H9 (cell line): ENCODE data around the gene CYFIP1. TPM values are rescaled to one million over a fixed set of nuclear protein-coding genes. Genes with fewer than 3 reads are reported as not detected.

ENCODE experiments used
- DNase-seq: peaks from one replicate; pipeline ENCODE4 v3.0.0-alpha.2; 2017
- H2AFZ ChIP-seq: one replicate; pipeline ENCODE4 v1.6.1; 2013; ENCODE audit warnings: mild to moderate bottlenecking, low read length, control low read depth, moderate library complexity
- H2AK5ac ChIP-seq: 2 replicates; pipeline ENCODE4 v1.6.1; 2013; ENCODE audit warnings: low read length, control low read depth, mixed read lengths; ENCODE audit not compliant: insufficient read length
- H2BK120ac ChIP-seq: one replicate; pipeline ENCODE4 v1.6.1; 2013; ENCODE audit warnings: low read depth, mild to moderate bottlenecking, low read length, control low read depth, inconsistent platforms; ENCODE audit not compliant: poor library complexity, severe bottlenecking
- H2BK12ac ChIP-seq: 2 replicates; pipeline ENCODE4 v1.6.1; 2013; ENCODE audit warnings: low read length, control low read depth, mixed read lengths, low read depth; ENCODE audit not compliant: insufficient read length
- H2BK15ac ChIP-seq: 2 replicates; pipeline ENCODE4 v1.6.1; 2013; ENCODE audit warnings: low read depth, low read length, control low read depth
- H2BK20ac ChIP-seq: one replicate; pipeline ENCODE4 v1.6.1; 2013; ENCODE audit warnings: low read depth, mild to moderate bottlenecking, low read length, control low read depth, inconsistent platforms; ENCODE audit not compliant: poor library complexity, severe bottlenecking
- H2BK5ac ChIP-seq: 2 replicates; pipeline ENCODE4 v1.6.1; 2013; ENCODE audit warnings: low read length, control low read depth, mixed read lengths; ENCODE audit not compliant: insufficient read length
- H3K14ac ChIP-seq: 2 replicates; pipeline ENCODE4 v1.6.1; 2013; ENCODE audit warnings: low read length, control low read depth; ENCODE audit not compliant: insufficient read depth
- H3K18ac ChIP-seq: 2 replicates; pipeline ENCODE4 v1.6.1; 2013; ENCODE audit warnings: low read depth, mild to moderate bottlenecking, mixed read lengths, low read length, control low read depth; ENCODE audit not compliant: insufficient read length
- H3K23ac ChIP-seq: 2 replicates; pipeline ENCODE4 v1.6.1; 2013; ENCODE audit warnings: low read length, control low read depth, mixed read lengths, low read depth; ENCODE audit not compliant: insufficient read length
- H3K23me2 ChIP-seq: 2 replicates; pipeline ENCODE4 v1.6.1; 2013; ENCODE audit warnings: low read depth, mild to moderate bottlenecking, mixed read lengths, low read length, control low read depth; ENCODE audit not compliant: insufficient read length, poor library complexity, severe bottlenecking
- H3K27ac ChIP-seq: 2 replicates; pipeline ENCODE4 v1.5.1; 2013; ENCODE audit warnings: low read length, control low read depth, mixed read lengths, low read depth; ENCODE audit not compliant: insufficient read length
- H3K27me3 ChIP-seq: 2 replicates; pipeline ENCODE4 v1.6.1; 2013; ENCODE audit warnings: low read length, control low read depth, inconsistent platforms; ENCODE audit not compliant: insufficient read depth
- H3K4ac ChIP-seq: 2 replicates; pipeline ENCODE4 v1.6.1; 2013; ENCODE audit warnings: low read depth, mild to moderate bottlenecking, control low read depth, inconsistent platforms, low read length, moderate library complexity
- H3K4me1 ChIP-seq: 2 replicates; pipeline ENCODE4 v1.6.1; 2013; ENCODE audit warnings: low read length, control low read depth, inconsistent platforms; ENCODE audit not compliant: insufficient read depth
- H3K4me2 ChIP-seq: 2 replicates; pipeline ENCODE4 v1.6.1; 2013; ENCODE audit warnings: low read length, control low read depth, mixed read lengths; ENCODE audit not compliant: insufficient read length, insufficient read depth
- H3K56ac ChIP-seq: 2 replicates; pipeline ENCODE4 v1.6.1; 2013; ENCODE audit warnings: low read depth, mild to moderate bottlenecking, mixed read lengths, low read length, control low read depth; ENCODE audit not compliant: insufficient read length
- H3K79me1 ChIP-seq: 2 replicates; pipeline ENCODE4 v1.6.1; 2013; ENCODE audit warnings: low read depth, mild to moderate bottlenecking, moderate library complexity, low read length, control low read depth, inconsistent platforms; ENCODE audit not compliant: insufficient read depth, poor library complexity, severe bottlenecking
- H3K79me2 ChIP-seq: 2 replicates; pipeline ENCODE4 v1.6.1; 2013; ENCODE audit warnings: low read length, control low read depth, inconsistent platforms; ENCODE audit not compliant: insufficient read depth
- H3K9ac ChIP-seq: 2 replicates; pipeline ENCODE4 v1.6.1; 2013; ENCODE audit warnings: low read length, control low read depth, mixed read lengths; ENCODE audit not compliant: insufficient read length; ENCODE audit errors: extremely low read depth
- H3K9me3 ChIP-seq: one replicate; pipeline ENCODE4 v1.6.1; 2013; ENCODE audit warnings: low read depth, low read length, inconsistent platforms; ENCODE audit not compliant: control insufficient read depth
- H3T11ph ChIP-seq: one replicate; pipeline ENCODE4 v1.6.1; 2013; ENCODE audit warnings: mild to moderate bottlenecking, low read length, control low read depth, inconsistent platforms
- H4K20me1 ChIP-seq: one replicate; pipeline ENCODE4 v1.6.1; 2013; ENCODE audit not compliant: control insufficient read depth, insufficient read length, insufficient read depth
- H4K5ac ChIP-seq: 2 replicates; pipeline ENCODE4 v1.6.1; 2013; ENCODE audit warnings: low read depth, mild to moderate bottlenecking, mixed read lengths, low read length, control low read depth; ENCODE audit not compliant: insufficient read length
- H4K8ac ChIP-seq: replicated peaks from 2 replicates; pipeline ENCODE4 v1.6.1; 2013; ENCODE audit warnings: low read length, control low read depth, mixed read lengths, low read depth; ENCODE audit not compliant: insufficient read length
- H4K91ac ChIP-seq: 2 replicates; pipeline ENCODE4 v1.6.1; 2013; ENCODE audit warnings: low read depth, mild to moderate bottlenecking, moderate library complexity, mixed read lengths, low read length, control low read depth; ENCODE audit not compliant: insufficient read length
- H3K27ac Mint-ChIP-seq, 3 experiments: 2 replicates in 2 of 3; 3 replicates in 1 of 3; pipeline ENCODE4 v1.8.0; 2020 to 2021; ENCODE audit warnings: mixed read lengths in 3 of 3, mild to moderate bottlenecking in 1 of 3, moderate library complexity in 1 of 3
- H3K27me3 Mint-ChIP-seq: 2 replicates; pipeline ENCODE4 v1.8.0; 2021; ENCODE audit warnings: low read depth, mild to moderate bottlenecking, moderate library complexity, mixed read lengths
- H3K36me3 Mint-ChIP-seq, 3 experiments: 2 replicates in 2 of 3; 3 replicates in 1 of 3; pipeline ENCODE4 v1.8.0; 2020 to 2021; ENCODE audit warnings: low read depth in 3 of 3, mixed read lengths in 3 of 3; ENCODE audit not compliant: insufficient read depth in 1 of 3
- H3K4me1 Mint-ChIP-seq, 2 experiments: 2 replicates each; pipeline ENCODE4 v1.8.0; 2020; ENCODE audit warnings: mixed read lengths in 2 of 2
- H3K4me3 Mint-ChIP-seq, 2 experiments: 2 replicates in 1 of 2; 3 replicates in 1 of 2; pipeline ENCODE4 v1.8.0; 2020 to 2021; ENCODE audit warnings: mild to moderate bottlenecking in 2 of 2, mixed read lengths in 2 of 2, moderate library complexity in 1 of 2
- H3K9me3 Mint-ChIP-seq, 2 experiments: 2 replicates in 1 of 2; 3 replicates in 1 of 2; pipeline ENCODE4 v1.8.0; 2020; ENCODE audit warnings: mild to moderate bottlenecking in 2 of 2, mixed read lengths in 2 of 2, moderate library complexity in 1 of 2
- CTCF ChIP-seq: fragments of 200-600 bp; sonication (generic); conservative IDR thresholded peaks from 3 replicates; pipeline ENCODE4 v1.8.0; 2021; ENCODE audit warnings: antibody characterized with exemption, mild to moderate bottlenecking
- WGBS: extraction: QIAGEN DNeasy Blood & Tissue Kit; methylation state at CpG from one replicate; pipeline ENCODE4 v1.1.7; 2013; ENCODE audit warnings: missing lambda C conversion rate, low lambda C conversion rate, mixed read lengths; ENCODE audit not compliant: insufficient read length; ENCODE audit errors: extremely low coverage; 5-methylcytosine and 5-hydroxymethylcytosine counted together
- total RNA-seq: library from RNA; stranded (reverse); gene quantifications from 2 replicates; pipeline ENCODE4 v1.2.1, GENCODE V29; 2021

Gene CYFIP1
- total RNA-seq, 1 experiment from 2014 or later = 71.2 TPM

DNA sequence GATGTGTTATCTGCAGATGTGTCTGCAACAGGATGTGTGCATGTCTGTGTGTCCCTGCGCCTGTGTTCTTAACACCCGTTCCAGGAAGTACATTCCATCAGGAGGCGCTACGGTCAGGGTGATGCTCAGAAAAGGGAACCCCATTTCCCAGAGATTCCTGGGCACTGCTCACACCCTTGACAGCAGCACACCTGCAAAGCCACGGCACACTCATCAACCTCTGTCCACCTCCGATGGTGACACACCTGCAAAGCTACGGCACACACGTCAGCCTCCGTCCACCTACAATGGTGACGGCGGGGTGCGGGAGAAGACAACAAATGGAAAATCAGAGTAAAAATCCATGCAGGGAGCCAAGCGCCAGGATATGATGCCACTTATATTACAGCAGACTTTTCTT lies 86.3 kb downstream of the CYFIP1 start:
- no peaks in the 10 kb centered on the region for H3K4me1 ChIP-seq
- no peaks in the 10 kb centered on the region for H3K9me3 ChIP-seq
- no peak overlapping the region for H2BK15ac ChIP-seq
- no peak overlapping the region for H2BK12ac ChIP-seq
- no peak overlapping the region for H4K8ac ChIP-seq
- H2AK5ac ChIP-seq = no peak overlapping the region
- DNase-seq = no peak
- H3K18ac ChIP-seq = no peak overlapping the region
- no peak for TF ChIP-seq CTCF
- Mint-ChIP-seq H3K27me3 (no peaks in the 10 kb centered on the region), H3K4me1 (no peaks in the 10 kb centered on the region), H3K36me3 (peaks cover 9 to 19% (median 15%) of the 10 kb centered on the region in 3 experiments; a peak in 6 of 7 replicates), H3K4me3 (no peak overlapping the region), H3K27ac (no peak overlapping the region; a peak in 1 of 7 replicates), H3K9me3 (no peaks in the 10 kb centered on the region; a peak in 1 of 5 replicates)
- H3T11ph ChIP-seq = no peak overlapping the region
- H2BK20ac ChIP-seq = no peak overlapping the region
- H3K27ac ChIP-seq = no peak overlapping the region
- no peaks in the 10 kb centered on the region for H3K79me2 ChIP-seq
- no peak overlapping the region for H2BK120ac ChIP-seq
- H4K5ac ChIP-seq = no peak overlapping the region
- H3K23me2 ChIP-seq = no peaks in the 10 kb centered on the region
- H3K4me2 ChIP-seq = no peak overlapping the region
- H3K4ac ChIP-seq = no peak overlapping the region
- H3K79me1 ChIP-seq = no peaks in the 10 kb centered on the region
- H3K9ac ChIP-seq = no peak overlapping the region
- H3K23ac ChIP-seq = no peak overlapping the region
- no peak overlapping the region for H3K14ac ChIP-seq
- no peak overlapping the region for H3K56ac ChIP-seq
- WGBS = no CpG with 5 or more reads among the region's 13 CpGs
- no peaks in the 10 kb centered on the region for H3K27me3 ChIP-seq
- no peak overlapping the region for H4K91ac ChIP-seq
- no peak overlapping the region for H2BK5ac ChIP-seq
- no peak overlapping the region for H2AFZ ChIP-seq
- no peaks in the 10 kb centered on the region for H4K20me1 ChIP-seq
